Measurements from ENCODE around the gene LRMDA. TPM values are rescaled to one million over a fixed set of nuclear protein-coding genes. Genes with fewer than 3 reads are reported as not detected.

The LRMDA gene
- total RNA-seq, 2 experiments from 2014 or later = not detected

DNA sequence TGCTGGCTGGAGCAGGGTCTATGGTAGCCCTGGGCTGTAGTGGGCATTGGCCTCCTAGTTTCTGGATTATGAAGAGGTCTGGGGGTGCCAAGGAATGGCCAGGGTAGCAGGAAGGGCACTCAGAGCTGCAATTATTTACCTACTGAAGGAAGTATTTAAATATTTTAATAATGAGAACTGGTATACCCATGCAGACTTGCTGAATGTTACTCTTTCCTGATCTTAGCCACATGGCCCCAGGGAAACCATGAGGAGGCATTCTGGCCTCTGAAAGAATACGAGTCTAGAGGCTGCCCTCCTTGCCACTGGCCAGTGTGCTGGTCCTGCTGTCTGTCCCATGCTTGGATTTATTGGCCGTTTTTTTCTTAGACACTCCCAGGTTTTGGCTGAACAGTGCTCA is 599.7 kb downstream of the LRMDA start:
- intact Hi-C loops (cut with DNase I, micrococcal nuclease) = no loop called here
- ChIA-PET CTCF (no interaction called here), POLR2A (no interaction called here)
- Histone ChIP-seq H3K4me1 (ENCODE audit: insufficient read depth, low read length) (no peaks in the 10 kb centered on the region), H3K4me3 (ENCODE audit: low read length) (no peak overlapping the region), H3K27ac (ENCODE audit: low read depth in 1 of 2, low read length in 2 of 2) (no peak overlapping the region), H3K27me3 (ENCODE audit: control insufficient read depth in 1 of 2, insufficient read depth in 2 of 2, low read length in 2 of 2) (peaks cover 0 to 2% of the 10 kb centered on the region in 2 experiments), H3K36me3 (ENCODE audit: insufficient read depth, low read length) (no peaks in the 10 kb centered on the region), H3K9me3 (ENCODE audit: control insufficient read depth in 1 of 2, insufficient read depth in 1 of 2, low read length in 2 of 2) (peaks cover 0 to 7% of the 10 kb centered on the region in 2 experiments)
- ATAC-seq (ENCODE audit: poor library complexity) (no peak), DNase-seq (no peak)
- TF ChIP-seq, protein P1, sequence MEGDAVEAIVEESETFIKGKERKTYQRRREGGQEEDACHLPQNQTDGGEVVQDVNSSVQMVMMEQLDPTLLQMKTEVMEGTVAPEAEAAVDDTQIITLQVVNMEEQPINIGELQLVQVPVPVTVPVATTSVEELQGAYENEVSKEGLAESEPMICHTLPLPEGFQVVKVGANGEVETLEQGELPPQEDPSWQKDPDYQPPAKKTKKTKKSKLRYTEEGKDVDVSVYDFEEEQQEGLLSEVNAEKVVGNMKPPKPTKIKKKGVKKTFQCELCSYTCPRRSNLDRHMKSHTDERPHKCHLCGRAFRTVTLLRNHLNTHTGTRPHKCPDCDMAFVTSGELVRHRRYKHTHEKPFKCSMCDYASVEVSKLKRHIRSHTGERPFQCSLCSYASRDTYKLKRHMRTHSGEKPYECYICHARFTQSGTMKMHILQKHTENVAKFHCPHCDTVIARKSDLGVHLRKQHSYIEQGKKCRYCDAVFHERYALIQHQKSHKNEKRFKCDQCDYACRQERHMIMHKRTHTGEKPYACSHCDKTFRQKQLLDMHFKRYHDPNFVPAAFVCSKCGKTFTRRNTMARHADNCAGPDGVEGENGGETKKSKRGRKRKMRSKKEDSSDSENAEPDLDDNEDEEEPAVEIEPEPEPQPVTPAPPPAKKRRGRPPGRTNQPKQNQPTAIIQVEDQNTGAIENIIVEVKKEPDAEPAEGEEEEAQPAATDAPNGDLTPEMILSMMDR (IDR thresholded peaks at IDR 0.05) = no peak
- Mint-ChIP-seq H3K36me3 (ENCODE audit: low read depth) (no peaks in the 10 kb centered on the region), H3K4me3 (no peak overlapping the region), H3K27ac (no peak overlapping the region), H3K9me3 (no peaks in the 10 kb centered on the region), H3K27me3 (peaks cover 9% of the 10 kb centered on the region), H3K4me1 (ENCODE audit: low read depth) (no peaks in the 10 kb centered on the region)

DNA sequence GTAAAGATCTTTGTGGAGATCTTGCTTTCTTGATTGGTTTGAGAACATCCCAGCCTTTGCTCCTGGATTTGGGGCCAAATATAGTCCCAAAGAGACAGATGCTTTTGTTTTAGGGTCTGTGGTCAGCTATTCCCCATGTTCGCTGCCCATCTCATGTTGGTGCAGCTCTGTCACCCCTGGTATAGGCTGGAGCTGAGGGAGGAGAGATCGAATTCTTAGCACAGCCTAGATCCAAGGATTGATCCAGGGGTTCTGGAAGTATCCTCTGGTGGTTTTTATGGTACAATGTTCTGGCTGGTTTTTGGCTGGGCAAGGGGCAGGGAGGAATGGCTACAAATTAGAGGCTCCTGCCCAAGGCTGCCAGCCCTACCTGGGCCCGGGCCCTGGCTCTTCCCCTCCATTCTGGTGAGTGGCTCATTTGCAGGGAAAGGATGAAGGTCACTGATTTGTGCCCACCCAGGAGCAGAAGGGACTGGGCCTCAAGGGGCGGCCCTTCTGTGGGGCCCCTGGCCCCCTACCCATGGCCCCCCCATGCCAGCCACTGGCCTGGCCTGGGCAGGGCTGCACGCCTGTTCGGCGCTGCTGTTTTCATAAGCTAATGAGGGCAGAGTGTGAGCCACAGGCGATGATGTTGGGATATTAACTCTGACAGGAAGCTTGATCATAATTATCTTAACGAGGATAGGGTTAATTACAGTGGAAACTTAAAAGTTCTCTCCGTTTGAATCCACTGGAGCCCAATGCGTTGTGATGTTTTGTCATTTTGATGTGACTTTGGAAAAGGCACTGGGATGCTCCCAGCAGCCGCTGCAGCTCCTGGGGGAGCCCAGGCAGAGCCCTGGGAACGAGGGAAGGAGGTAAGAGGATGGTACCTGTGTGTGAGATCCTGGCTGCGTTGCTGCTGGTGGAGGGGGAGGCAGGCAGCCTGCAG is 600.6 kb downstream of the LRMDA start:
- intact Hi-C loops (cut with DNase I, micrococcal nuclease) = no loop called here
- Mint-ChIP-seq H3K27me3 (peaks cover 9% of the 10 kb centered on the region), H3K36me3 (ENCODE audit: low read depth) (no peaks in the 10 kb centered on the region), H3K9me3 (no peaks in the 10 kb centered on the region), H3K4me3 (no peak overlapping the region), H3K27ac (no peak overlapping the region), H3K4me1 (ENCODE audit: low read depth) (peaks cover 4% of the 10 kb centered on the region)
- H3K27me3 ChIP-seq (ENCODE audit: control insufficient read depth in 1 of 2, insufficient read depth in 2 of 2, low read length in 2 of 2) = peaks cover 0 to 2% of the 10 kb centered on the region in 2 experiments
- TF ChIP-seq, protein P1 (IDR thresholded peaks at IDR 0.05) = no peak
- H3K36me3 ChIP-seq (ENCODE audit: insufficient read depth, low read length) = no peaks in the 10 kb centered on the region
- POLR2A ChIA-PET = no interaction called here
- no peak overlapping the region for H3K27ac ChIP-seq (ENCODE audit: low read depth in 1 of 2, low read length in 2 of 2)
- no peak overlapping the region for H3K4me3 ChIP-seq (ENCODE audit: low read length)
- CTCF ChIA-PET = no interaction called here
- ATAC-seq (ENCODE audit: poor library complexity) (no peak), DNase-seq (no peak)
- H3K9me3 ChIP-seq (ENCODE audit: control insufficient read depth in 1 of 2, insufficient read depth in 1 of 2, low read length in 2 of 2) = peaks cover 0 to 7% of the 10 kb centered on the region in 2 experiments
- H3K4me1 ChIP-seq (ENCODE audit: insufficient read depth, low read length) = no peaks in the 10 kb centered on the region

DNA sequence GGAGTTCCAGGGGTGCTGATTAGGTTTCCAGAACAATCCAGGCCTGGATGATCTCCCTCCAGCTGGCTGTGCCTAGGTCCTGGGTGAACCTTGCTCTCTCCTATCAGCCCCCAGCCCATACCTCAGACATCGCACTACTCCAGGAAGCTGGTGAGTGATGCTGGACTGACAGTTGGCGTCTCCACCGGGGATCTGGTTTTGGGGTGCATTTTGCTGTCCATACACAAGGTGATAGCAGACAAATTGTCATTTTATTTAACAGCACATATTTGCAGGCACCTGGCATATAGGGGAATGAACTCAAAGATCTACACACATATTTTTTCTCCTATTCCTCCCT is 601.2 kb downstream of the LRMDA start:
- no peaks in the 10 kb centered on the region for H3K4me1 ChIP-seq (ENCODE audit: insufficient read depth, low read length)
- ChIA-PET POLR2A (no interaction called here), CTCF (no interaction called here)
- no peak overlapping the region for H3K4me3 ChIP-seq (ENCODE audit: low read length)
- Mint-ChIP-seq H3K4me1 (ENCODE audit: low read depth) (peaks cover 4% of the 10 kb centered on the region), H3K9me3 (no peaks in the 10 kb centered on the region), H3K36me3 (ENCODE audit: low read depth) (no peaks in the 10 kb centered on the region), H3K27me3 (peaks cover 9% of the 10 kb centered on the region), H3K4me3 (no peak overlapping the region), H3K27ac (no peak overlapping the region)
- DNase-seq (no peak), ATAC-seq (ENCODE audit: poor library complexity) (no peak)
- H3K9me3 ChIP-seq (ENCODE audit: control insufficient read depth in 1 of 2, insufficient read depth in 1 of 2, low read length in 2 of 2) = peaks cover 0 to 7% of the 10 kb centered on the region in 2 experiments
- no peaks in the 10 kb centered on the region for H3K36me3 ChIP-seq (ENCODE audit: insufficient read depth, low read length)
- H3K27ac ChIP-seq (ENCODE audit: low read depth in 1 of 2, low read length in 2 of 2) = no peak overlapping the region
- peaks cover 0 to 2% of the 10 kb centered on the region in 2 experiments for H3K27me3 ChIP-seq (ENCODE audit: control insufficient read depth in 1 of 2, insufficient read depth in 2 of 2, low read length in 2 of 2)
- intact Hi-C loops (cut with DNase I, micrococcal nuclease) = no loop called here
- TF ChIP-seq, protein P1 (IDR thresholded peaks at IDR 0.05) = no peak
